Endothelial cell of umbilical vein (primary cell): Measurements from ENCODE around the gene STIMATE.

Source experiments
- CTCF ChIP-seq, 2 donors: IDR thresholded peaks; 1 replicate in 1 of 2; 2 replicates in 1 of 2; pipeline ENCODE4 v1.5.1; 2011; ENCODE audit warnings: low read length in 2 of 2, mild to moderate bottlenecking in 2 of 2, moderate library complexity in 2 of 2, control low read depth in 1 of 2, inconsistent platforms in 1 of 2, low read depth in 1 of 2; ENCODE audit not compliant: insufficient read depth in 1 of 2; ENCODE audit errors: extremely low read depth in 1 of 2
- EZH2 ChIP-seq: IDR thresholded peaks from 2 replicates; pipeline ENCODE4 v1.6.1; 2012; ENCODE audit warnings: borderline replicate concordance, low read depth, mild to moderate bottlenecking, moderate library complexity, low read length, inconsistent platforms; ENCODE audit not compliant: severe bottlenecking
- MAX ChIP-seq: IDR thresholded peaks from 2 replicates; pipeline ENCODE4 v1.6.1; 2011; ENCODE audit not compliant: insufficient read depth, insufficient read length
- MYC ChIP-seq: IDR thresholded peaks from one replicate; pipeline ENCODE4 v1.6.1; 2011; ENCODE audit warnings: mild to moderate bottlenecking, low read depth, low read length
- POLR2A ChIP-seq: IDR thresholded peaks from 2 replicates; pipeline ENCODE4 v1.6.1; 2012; ENCODE audit warnings: low read depth, mild to moderate bottlenecking, control low read depth, low read length
- POLR2AphosphoS5 ChIP-seq: IDR thresholded peaks from 2 replicates; pipeline ENCODE4 v1.6.1; 2012; ENCODE audit warnings: low read depth, mild to moderate bottlenecking, control low read depth, low read length, moderate library complexity; ENCODE audit not compliant: insufficient read depth

GRCh38 chr3:52857133-52857532, 40.2 kb downstream of the STIMATE start:
- TF ChIP-seq POLR2AphosphoS5 (no peak), CTCF (IDR thresholded peaks at IDR 0.05; ENCODE audit: extremely low read depth in 1 of 2, insufficient read depth in 1 of 2, low read depth in 1 of 2, low read length in 2 of 2) (no peak), MYC (no peak), EZH2 (no peak), POLR2A (no peak), MAX (no peak)
